HG03060 (cell line): Measurements from ENCODE around the gene ETV4.

ENCODE experiments used
- ATAC-seq: cut with Tn5 transposase; IDR thresholded peaks from one replicate; pipeline ENCODE4 v1.9.1; 2021; ENCODE audit warnings: low read depth, moderate number of reproducible peaks; ENCODE audit not compliant: unreplicated experiment

Gene ETV4

GRCh38 chr17:43547189-43547550 is 1.0 kb upstream of the ETV4 start:
- ATAC-seq = no peak

GRCh38 chr17:43545383-43545632 is 832 bp downstream of the ETV4 start:
- no peak for ATAC-seq

- ATAC-seq = no peak
Measured at GRCh38 chr17:43543771-43544575, 2.2 kb downstream of the ETV4 start.

GRCh38 chr17:43543300-43543699 is 2.8 kb downstream of the ETV4 start:
- no peak for ATAC-seq

GRCh38 chr17:43542859-43543258 is 3.3 kb downstream of the ETV4 start:
- no peak for ATAC-seq

- ATAC-seq = no peak
Measured at GRCh38 chr17:43540821-43541674, 5.1 kb downstream of the ETV4 start.

DNA sequence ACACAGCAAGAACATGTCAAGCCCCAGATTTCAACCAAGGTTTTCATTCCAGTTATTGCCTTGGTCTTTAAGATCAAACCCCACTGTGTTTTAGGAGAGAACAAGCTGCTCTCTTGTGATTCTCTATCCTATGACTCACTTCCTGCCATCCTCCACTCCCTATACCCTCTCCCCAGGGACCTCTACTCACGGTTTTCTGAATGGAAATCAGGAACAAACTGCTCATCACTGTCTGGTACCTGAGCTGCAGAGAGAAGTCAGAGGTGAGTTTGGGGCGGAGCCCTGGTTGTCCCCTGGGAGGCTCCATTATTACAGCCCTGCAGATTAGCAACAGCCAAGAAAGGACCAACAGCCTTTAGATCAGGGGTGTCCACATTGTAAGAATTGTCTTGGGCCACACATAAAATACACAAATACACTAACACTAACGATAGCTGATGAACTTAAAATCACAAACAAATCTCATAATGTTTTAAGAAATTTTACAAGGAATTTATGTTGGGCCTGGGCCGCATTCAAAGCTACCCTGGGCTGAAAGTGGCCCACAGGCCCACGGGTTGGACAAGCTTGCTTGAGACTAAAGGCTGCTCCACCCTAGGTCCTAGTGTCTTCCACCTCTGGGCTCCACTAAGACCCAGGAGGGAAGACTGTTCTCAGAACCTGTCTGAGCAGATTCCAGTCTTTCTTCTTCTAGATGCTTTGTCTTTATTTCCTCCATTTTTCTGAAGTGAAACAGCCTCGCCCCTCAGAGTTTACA is 9.7 kb downstream of the ETV4 start:
- ATAC-seq = no peak

- no peak for ATAC-seq
Measured at GRCh38 chr17:43534909-43535308, 11.2 kb downstream of the ETV4 start.

DNA sequence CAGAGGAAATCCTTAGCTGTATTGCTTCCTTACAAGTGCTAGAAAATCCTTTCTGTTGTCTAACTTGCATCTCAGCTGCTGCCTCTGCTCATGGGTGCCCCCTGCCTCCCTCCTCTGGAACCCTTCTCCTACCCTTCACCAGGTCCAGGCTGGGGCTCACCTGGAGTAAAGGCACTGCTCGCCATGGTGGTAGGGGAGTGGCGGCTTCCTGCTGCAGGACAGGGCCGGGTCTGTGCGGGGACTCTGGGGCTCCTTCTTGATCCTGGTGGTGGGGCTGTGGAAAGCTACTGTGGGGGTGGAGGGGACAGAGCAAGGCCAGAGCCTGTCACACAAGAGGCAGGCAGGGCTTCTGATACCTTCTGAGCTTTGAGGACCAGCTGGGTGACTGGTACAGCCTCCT is 12.4 kb downstream of the ETV4 start:
- no peak for ATAC-seq

DNA sequence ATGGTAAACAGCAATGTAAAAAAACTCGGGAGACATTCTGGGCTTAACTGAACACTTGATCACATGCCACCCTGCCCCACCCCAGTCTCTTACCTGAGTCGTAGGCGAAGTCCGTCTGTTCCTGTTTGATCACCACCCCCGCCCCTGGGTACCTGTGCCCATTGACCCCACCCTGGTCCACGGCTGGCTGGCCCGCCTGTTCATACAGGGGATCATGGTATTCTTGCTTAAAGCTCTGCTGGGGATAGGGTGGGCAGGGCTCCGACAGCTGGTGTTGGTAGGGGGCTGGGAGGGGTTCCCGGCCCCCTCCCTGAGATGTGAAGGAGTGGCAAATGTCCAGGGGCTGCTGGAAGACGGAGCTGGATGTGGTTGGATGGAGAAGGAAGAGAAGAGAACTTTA is 13.6 kb downstream of the ETV4 start:
- no peak for ATAC-seq

DNA sequence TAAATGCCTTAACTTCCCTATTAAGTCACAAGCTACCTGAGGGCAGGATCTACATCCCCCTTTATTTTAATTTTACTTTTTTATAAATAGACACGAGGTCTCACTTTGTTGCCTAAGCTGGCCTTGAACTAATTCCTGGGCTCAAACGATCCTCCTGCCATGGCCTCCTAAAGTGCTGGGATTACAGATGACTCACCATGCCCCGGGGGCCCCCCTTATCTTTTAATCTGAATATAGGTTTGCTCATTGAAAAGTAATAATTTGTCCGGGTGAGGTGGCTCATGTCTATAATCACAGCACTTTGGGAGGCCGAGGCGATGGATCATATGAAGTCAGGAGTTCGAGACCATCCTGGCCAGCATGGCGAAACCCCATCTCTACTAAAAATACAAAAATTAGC is 14.2 kb downstream of the ETV4 start:
- ATAC-seq = no peak

GRCh38 chr17:43531082-43531378 is 15.1 kb downstream of the ETV4 start:
- no peak for ATAC-seq

DNA sequence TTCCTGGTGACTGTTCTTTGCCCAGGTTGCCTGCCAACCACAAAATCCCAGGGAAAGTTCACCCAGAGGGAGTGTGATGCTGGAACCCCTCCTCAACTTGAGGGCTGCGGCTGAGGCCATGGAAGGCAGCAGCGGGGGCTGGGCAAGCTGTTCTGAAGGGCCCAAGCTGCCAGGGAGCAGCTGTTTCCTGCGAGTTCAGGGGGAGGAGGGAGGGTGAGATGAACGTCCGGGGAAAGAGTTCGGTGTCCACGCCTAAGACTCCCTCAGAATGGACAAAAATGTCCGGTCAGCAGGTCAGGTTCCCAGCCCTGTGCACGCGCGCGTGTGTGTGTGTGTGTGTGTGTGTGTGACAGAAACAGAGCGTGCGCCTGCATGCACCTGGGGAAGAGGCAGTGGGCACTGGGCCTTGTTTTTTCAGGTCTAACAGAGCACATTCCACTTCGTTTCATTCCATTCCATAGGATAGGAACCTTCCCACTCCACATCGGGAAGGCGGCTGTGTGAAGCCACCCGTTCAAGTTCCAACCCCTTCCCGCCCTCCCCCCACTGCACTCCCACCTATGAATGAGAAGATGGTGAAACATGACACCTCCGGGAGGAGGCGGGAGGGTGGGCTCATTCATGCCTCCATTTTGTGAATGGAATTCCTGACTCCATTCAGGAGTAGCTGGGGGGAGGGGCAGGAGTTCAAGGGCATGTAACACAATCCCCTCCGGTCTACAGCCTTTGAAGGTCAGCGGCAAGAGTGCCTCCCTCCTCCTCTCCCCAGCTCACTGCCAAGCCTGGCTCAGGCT is 15.7 kb downstream of the ETV4 start:
- no peak for ATAC-seq

DNA sequence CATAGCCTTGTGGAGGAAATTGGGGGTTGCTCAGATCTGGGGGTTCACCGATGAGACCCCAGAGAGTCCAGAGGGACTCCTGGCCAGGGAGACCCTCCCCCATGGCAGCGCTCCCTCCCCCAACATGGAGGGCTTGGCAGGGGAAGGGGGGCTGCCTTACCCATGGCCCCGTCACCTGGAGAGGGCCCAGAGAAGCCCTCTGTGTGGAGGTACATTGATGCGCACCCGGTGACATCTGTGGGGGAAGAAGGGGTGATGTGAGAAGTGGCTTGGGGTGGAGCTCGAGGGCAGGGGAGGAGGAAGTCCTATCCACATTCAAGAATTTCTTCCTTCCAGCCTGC is 16.2 kb downstream of the ETV4 start:
- ATAC-seq = no peak

DNA sequence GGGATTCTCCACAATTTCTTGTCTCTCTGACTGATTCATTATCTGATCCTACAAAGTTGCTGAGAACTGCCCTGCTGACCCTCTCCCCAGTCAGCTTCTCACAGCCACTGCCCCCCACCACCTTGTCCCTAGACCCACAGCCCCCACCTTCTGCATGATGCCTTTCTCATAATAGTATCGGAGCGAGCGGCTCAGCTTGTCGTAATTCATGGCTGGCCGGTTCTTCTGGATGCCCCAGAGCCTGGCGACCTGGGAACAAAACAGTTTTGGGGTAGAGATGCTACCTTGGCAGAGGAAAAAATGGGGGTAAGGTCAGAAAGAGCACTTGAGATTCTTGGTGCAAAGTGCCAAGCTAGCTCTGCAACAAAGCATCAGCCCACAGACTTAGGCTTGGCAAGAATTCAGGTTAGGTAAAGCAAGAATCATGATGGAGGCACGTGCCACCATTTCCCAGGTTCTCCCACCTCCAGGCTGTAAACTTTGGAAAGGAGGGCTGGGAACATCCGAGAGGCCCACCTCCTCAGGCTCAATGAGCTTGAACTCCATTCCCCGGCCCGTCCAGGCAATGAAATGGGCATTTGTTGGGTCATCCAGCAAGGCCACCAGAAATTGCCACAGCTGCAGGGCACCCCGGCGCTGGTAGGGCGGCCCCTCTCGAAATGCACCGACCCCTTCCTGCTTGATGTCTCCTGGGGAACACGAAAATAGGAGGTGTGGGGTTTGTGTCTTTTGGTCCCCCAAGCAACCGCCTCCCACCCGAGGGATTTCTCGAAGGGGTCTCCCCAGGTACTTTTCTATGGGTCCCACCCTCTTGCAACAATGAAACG is 16.9 kb downstream of the ETV4 start:
- no peak for ATAC-seq

DNA sequence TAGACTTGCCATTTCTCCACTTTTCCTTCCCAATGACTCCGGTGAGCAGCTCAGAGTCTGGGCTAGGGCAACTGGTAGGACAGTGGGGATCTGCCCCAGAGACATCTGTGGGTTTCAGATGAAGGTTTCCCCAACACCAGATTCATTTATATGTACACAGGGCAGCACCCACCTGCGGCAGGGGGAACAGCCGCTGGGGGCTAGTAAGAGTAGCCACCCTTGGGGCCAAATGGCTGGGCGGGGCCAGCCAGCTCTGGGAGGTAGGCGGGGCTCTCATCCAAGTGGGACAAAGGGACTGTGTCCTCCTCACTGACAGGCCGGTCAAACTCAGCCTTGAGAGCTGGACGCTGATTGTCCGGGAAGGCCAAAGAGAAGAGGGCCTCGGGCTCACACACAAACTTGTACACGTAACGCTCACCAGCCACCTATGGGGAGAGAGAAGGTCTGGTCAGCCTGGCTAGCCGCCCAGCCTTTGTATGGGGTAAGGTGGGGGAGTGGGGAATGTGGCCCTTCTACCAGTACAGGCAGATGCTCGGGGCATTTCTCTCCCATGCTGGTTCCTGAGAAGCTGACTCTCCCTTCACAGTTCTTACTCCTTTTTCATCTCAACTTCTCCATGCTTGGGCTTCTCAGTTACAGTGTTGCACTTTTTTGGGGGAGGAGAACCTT is 17.7 kb downstream of the ETV4 start:
- ATAC-seq = no peak

DNA sequence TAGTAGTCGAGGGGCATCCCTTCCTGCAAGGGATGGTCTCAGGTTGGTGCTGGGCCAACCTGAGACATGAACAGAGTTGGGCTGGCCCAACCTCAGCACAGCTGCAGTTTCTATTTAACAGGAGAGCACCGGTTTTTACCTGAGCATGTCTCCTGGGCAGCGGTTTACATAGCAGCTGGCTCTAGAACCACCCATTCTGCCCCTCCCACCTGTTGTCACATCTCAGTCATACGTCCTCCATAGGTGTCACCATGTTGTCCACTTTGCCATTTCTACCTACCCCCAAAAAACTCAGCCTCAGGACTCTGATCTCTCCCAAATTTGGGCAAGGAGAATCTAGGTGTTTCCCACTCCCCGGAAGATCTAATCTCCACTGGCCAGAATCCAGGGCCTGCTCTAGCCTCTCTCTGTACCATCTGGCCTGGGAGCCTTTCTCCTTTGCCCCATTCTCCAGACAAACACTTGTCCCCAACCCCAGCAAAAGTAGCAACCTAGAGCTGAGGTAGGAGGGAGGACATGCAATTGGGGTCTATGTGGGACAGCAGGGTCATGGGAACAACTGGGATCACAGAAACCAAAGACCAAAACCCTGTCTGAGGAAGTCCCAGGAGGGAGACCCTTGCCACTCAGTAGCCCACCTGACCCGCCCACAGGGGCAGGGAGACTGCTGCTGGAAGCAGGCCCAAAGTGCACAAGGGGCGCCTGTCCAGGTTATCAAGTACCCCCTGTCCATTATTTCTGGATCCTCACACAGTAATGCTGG is 19.1 kb downstream of the ETV4 start:
- no peak for ATAC-seq

GRCh38 chr17:43524945-43525575 is 21.1 kb downstream of the ETV4 start:
- ATAC-seq = no peak
